ENCODE results near the gene UQCR11. TPM values are rescaled to one million over a fixed set of nuclear protein-coding genes. Genes with fewer than 3 reads are reported as not detected.

UQCR11 gene
- polyA plus RNA-seq, 1 donor (not counting 4 experiments of a cell fraction or from before 2014, with no cell fraction given), result 327 TPM

GRCh38 chr19:1615156-1615765, 10.0 kb upstream of the UQCR11 start:
- TF ChIP-seq CTCF (optimal IDR thresholded peaks at IDR 0.05 in 1 of 3, IDR thresholded peaks at IDR 0.05 in 1 of 3, conservative IDR thresholded peaks at IDR 0.05 in 1 of 3; ENCODE audit: extremely low read depth in 1 of 3, insufficient read depth in 2 of 3, low read length in 3 of 3), result no peak
- TF ChIP-seq EZH2 (IDR thresholded peaks at IDR 0.05; ENCODE audit: low read length), result no peak
- DNase-seq (ENCODE audit: low read depth, low spot score), result no peak
- no peaks in the 10 kb centered on the region for H4K20me1 ChIP-seq (ENCODE audit: control insufficient read depth, extremely low read depth, insufficient read depth, low read length)

GRCh38 chr19:1613808-1614570, 8.7 kb upstream of the UQCR11 start:
- no peak for TF ChIP-seq EZH2 (IDR thresholded peaks at IDR 0.05; ENCODE audit: low read length)
- H3K79me2 ChIP-seq (ENCODE audit: control insufficient read depth, insufficient read depth, low read length), result no peaks in the 10 kb centered on the region
- H3K9ac ChIP-seq (ENCODE audit: control insufficient read depth, extremely low read depth, insufficient read depth, low read length), result no peak overlapping the region
- DNase-seq (ENCODE audit: low read depth, low spot score), result no peak
- H3K36me3 ChIP-seq (ENCODE audit: control insufficient read depth in 2 of 2, extremely low read depth in 1 of 2, insufficient read depth in 2 of 2, low read length in 2 of 2), result peaks cover 16 to 42% of the 10 kb centered on the region in 2 experiments
- no peak overlapping the region for H3K27ac ChIP-seq (ENCODE audit: control insufficient read depth, insufficient read depth, low read length)
- no peak overlapping the region for H3K4me3 ChIP-seq (ENCODE audit: control insufficient read depth in 2 of 3, extremely low read depth in 1 of 3, insufficient read depth in 2 of 3, low read depth in 1 of 3, low read length in 3 of 3)
- dilution Hi-C loops (cut with MboI; ENCODE audit: extremely low pct_ligation_motif_present, low sequenced_read_pairs), result no loop called here
- H3K4me1 ChIP-seq (ENCODE audit: control insufficient read depth, extremely low read depth, insufficient read depth, low read length), result no peaks in the 10 kb centered on the region
- H4K20me1 ChIP-seq (ENCODE audit: control insufficient read depth, extremely low read depth, insufficient read depth, low read length), result no peaks in the 10 kb centered on the region
- no peak overlapping the region for H3K4me2 ChIP-seq (ENCODE audit: control insufficient read depth, extremely low read depth, insufficient read depth, low read depth, low read length)
- no peak for FAIRE-seq
- H3K27me3 ChIP-seq (ENCODE audit: control insufficient read depth, extremely low read depth, insufficient read depth, low read length), result no peaks in the 10 kb centered on the region
- H3K9me1 ChIP-seq (ENCODE audit: control insufficient read depth, extremely low read depth, insufficient read depth, low read length), result no peaks in the 10 kb centered on the region
- no peak overlapping the region for H2AFZ ChIP-seq (ENCODE audit: control insufficient read depth, low read length)
- H3K9me3 ChIP-seq (ENCODE audit: control insufficient read depth, low read depth, low read length), result no peaks in the 10 kb centered on the region

More at GRCh38 chr19:1615156-1615765, 10.0 kb upstream of the UQCR11 start:
- H3K4me2 ChIP-seq (ENCODE audit: control insufficient read depth, extremely low read depth, insufficient read depth, low read depth, low read length), result no peak overlapping the region
- no peak for FAIRE-seq
- H3K9ac ChIP-seq (ENCODE audit: control insufficient read depth, extremely low read depth, insufficient read depth, low read length), result no peak overlapping the region
- H3K79me2 ChIP-seq (ENCODE audit: control insufficient read depth, insufficient read depth, low read length), result no peaks in the 10 kb centered on the region
- H3K9me1 ChIP-seq (ENCODE audit: control insufficient read depth, extremely low read depth, insufficient read depth, low read length), result no peaks in the 10 kb centered on the region
- no peak overlapping the region for H2AFZ ChIP-seq (ENCODE audit: control insufficient read depth, low read length)
- no peaks in the 10 kb centered on the region for H3K4me1 ChIP-seq (ENCODE audit: control insufficient read depth, extremely low read depth, insufficient read depth, low read length)
- peaks cover 16 to 40% of the 10 kb centered on the region in 2 experiments for H3K36me3 ChIP-seq (ENCODE audit: control insufficient read depth in 2 of 2, extremely low read depth in 1 of 2, insufficient read depth in 2 of 2, low read length in 2 of 2)
- no peaks in the 10 kb centered on the region for H3K27me3 ChIP-seq (ENCODE audit: control insufficient read depth, extremely low read depth, insufficient read depth, low read length)
- H3K4me3 ChIP-seq (ENCODE audit: control insufficient read depth in 2 of 3, extremely low read depth in 1 of 3, insufficient read depth in 2 of 3, low read depth in 1 of 3, low read length in 3 of 3), result no peak overlapping the region
- no peaks in the 10 kb centered on the region for H3K9me3 ChIP-seq (ENCODE audit: control insufficient read depth, low read depth, low read length)
- dilution Hi-C loops (cut with MboI; ENCODE audit: extremely low pct_ligation_motif_present, low sequenced_read_pairs), result no loop called here
- H3K27ac ChIP-seq (ENCODE audit: control insufficient read depth, insufficient read depth, low read length), result no peak overlapping the region
